ENCODE data around the gene IL10RA.

DNA sequence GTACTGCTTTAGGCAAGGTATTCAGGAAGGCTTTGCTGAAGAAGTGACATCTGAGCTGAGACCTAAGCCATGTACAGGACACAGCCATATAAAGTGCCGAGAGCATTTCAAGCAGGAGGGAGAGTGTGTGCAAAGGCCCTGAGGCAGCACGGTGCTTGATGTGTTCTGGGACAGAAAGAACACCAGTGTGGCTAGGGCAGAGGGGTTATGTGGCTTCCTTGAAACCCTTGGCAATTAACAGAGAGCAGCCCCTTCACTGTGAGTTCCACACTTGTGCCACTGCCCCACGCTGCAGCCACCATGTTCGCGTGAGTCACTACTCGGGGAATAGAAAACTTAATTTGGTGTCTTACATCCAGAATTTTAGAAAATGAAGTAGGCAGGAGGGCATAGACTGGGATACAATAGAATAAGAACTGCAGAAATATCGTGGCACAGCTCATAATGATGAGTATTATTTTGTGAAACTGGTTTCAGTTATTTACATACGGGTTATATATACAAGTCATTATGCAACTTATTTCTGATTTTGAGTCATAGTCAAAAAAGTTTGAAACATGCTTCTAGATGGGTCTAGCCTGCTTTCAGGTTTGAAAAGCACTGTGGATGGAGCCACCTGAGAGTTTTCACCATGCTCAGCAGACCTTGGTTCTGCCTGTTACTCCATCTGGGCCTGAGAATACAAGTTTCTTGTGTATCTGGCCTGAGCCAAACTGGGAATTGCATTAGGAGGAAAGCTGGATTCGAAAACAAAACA is 11.8 kb downstream of the IL10RA start:
- no peak for TF ChIP-seq POLR2A (IDR thresholded peaks at IDR 0.05)
- TF ChIP-seq, protein P1, sequence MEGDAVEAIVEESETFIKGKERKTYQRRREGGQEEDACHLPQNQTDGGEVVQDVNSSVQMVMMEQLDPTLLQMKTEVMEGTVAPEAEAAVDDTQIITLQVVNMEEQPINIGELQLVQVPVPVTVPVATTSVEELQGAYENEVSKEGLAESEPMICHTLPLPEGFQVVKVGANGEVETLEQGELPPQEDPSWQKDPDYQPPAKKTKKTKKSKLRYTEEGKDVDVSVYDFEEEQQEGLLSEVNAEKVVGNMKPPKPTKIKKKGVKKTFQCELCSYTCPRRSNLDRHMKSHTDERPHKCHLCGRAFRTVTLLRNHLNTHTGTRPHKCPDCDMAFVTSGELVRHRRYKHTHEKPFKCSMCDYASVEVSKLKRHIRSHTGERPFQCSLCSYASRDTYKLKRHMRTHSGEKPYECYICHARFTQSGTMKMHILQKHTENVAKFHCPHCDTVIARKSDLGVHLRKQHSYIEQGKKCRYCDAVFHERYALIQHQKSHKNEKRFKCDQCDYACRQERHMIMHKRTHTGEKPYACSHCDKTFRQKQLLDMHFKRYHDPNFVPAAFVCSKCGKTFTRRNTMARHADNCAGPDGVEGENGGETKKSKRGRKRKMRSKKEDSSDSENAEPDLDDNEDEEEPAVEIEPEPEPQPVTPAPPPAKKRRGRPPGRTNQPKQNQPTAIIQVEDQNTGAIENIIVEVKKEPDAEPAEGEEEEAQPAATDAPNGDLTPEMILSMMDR (IDR thresholded peaks at IDR 0.05): no peak
